Hematopoietic multipotent progenitor cell treated with erythropoietin and hydrocortisone succinate and interleukin-3 and kit ligand, for 8 days (in vitro differentiated cells): ENCODE measurements around the gene GLTP.

ENCODE experiments used
- DNase-seq: peaks from one replicate; pipeline ENCODE4 v3.0.0-alpha.2; 2015

Gene GLTP

GRCh38 chr12:109840305-109841074 lies 39.9 kb downstream of the GLTP start:
- no peak for DNase-seq

GRCh38 chr12:109839444-109839843 lies 40.9 kb downstream of the GLTP start:
- DNase-seq, result no peak

GRCh38 chr12:109836916-109837315 lies 43.4 kb downstream of the GLTP start:
- DNase-seq, result no peak

GRCh38 chr12:109835827-109836226 lies 44.5 kb downstream of the GLTP start:
- DNase-seq, result no peak

- DNase-seq, result no peak
Measured at GRCh38 chr12:109833307-109834189, 46.8 kb downstream of the GLTP start, which contains the start of gene TRPV4. TRPV4 (minus strand) TSS chr12:109833398; CDS start chr12:109814796, 18,602 bp downstream.

GRCh38 chr12:109832541-109833306 lies 47.6 kb downstream of the GLTP start:
- DNase-seq, result no peak

- DNase-seq, result no peak
Measured at GRCh38 chr12:109831929-109832328, 48.4 kb downstream of the GLTP start.

GRCh38 chr12:109831365-109831764 lies 49.0 kb downstream of the GLTP start:
- no peak for DNase-seq

- no peak for DNase-seq
Measured at GRCh38 chr12:109830718-109831117, 49.6 kb downstream of the GLTP start.

GRCh38 chr12:109830267-109830666 lies 50.1 kb downstream of the GLTP start:
- no peak for DNase-seq

GRCh38 chr12:109829667-109830066 lies 50.7 kb downstream of the GLTP start:
- DNase-seq, result no peak

- DNase-seq, result no peak
Measured at GRCh38 chr12:109828754-109829511, 51.4 kb downstream of the GLTP start.

- no peak for DNase-seq
Measured at GRCh38 chr12:109827566-109828550, 52.5 kb downstream of the GLTP start.

- DNase-seq, result no peak
Measured at GRCh38 chr12:109827080-109827479, 53.3 kb downstream of the GLTP start.

- no peak for DNase-seq
Measured at GRCh38 chr12:109824731-109825130, 55.6 kb downstream of the GLTP start.

GRCh38 chr12:109822951-109823411 lies 57.4 kb downstream of the GLTP start:
- DNase-seq, result no peak

GRCh38 chr12:109822416-109822815 lies 57.9 kb downstream of the GLTP start:
- DNase-seq, result no peak

GRCh38 chr12:109821968-109822367 lies 58.4 kb downstream of the GLTP start:
- DNase-seq, result no peak

- DNase-seq, result no peak
Measured at GRCh38 chr12:109820816-109821381, 59.4 kb downstream of the GLTP start.

- no peak for DNase-seq
Measured at GRCh38 chr12:109818905-109819500, 61.3 kb downstream of the GLTP start.
